Naive B cell (primary cell): ENCODE data around the gene SNX13. TPM values are rescaled to one million over a fixed set of nuclear protein-coding genes. Genes with fewer than 3 reads are reported as not detected.

Experiments
- ATAC-seq, 2 donors: fragments of 150-1000 bp; cut with Tn5 transposase; 2 replicates each; pipeline ENCODE4 v1.10.0; 2021; ENCODE audit warnings: low read depth in 2 of 2, mild to moderate bottlenecking in 2 of 2, moderate library complexity in 2 of 2
- DNase-seq: peaks from one replicate; pipeline ENCODE4 v3.0.0; 2022
- H3K27ac Mint-ChIP-seq, 6 donors: one replicate each; pipeline ENCODE4 v1.8.0; 2020 to 2022; ENCODE audit warnings: mild to moderate bottlenecking in 6 of 6, mixed read lengths in 6 of 6, moderate library complexity in 5 of 6, inconsistent platforms in 2 of 6
- H3K27me3 Mint-ChIP-seq, 3 donors: one replicate each; pipeline ENCODE4 v1.8.0; 2021 to 2022; ENCODE audit warnings: mixed read lengths in 3 of 3, mild to moderate bottlenecking in 1 of 3
- H3K36me3 Mint-ChIP-seq, 2 donors: one replicate each; pipeline ENCODE4 v1.8.0; 2020 to 2022; ENCODE audit warnings: mixed read lengths in 2 of 2, inconsistent platforms in 1 of 2, mild to moderate bottlenecking in 1 of 2
- H3K4me1 Mint-ChIP-seq, 3 donors: one replicate each; pipeline ENCODE4 v1.8.0; 2020 to 2022; ENCODE audit warnings: mixed read lengths in 3 of 3, inconsistent platforms in 1 of 3, mild to moderate bottlenecking in 1 of 3, moderate library complexity in 1 of 3
- H3K4me3 Mint-ChIP-seq, 8 donors: one replicate each; pipeline ENCODE4 v1.8.0; 2020 to 2022; ENCODE audit warnings: mild to moderate bottlenecking in 8 of 8, mixed read lengths in 8 of 8, moderate library complexity in 8 of 8, inconsistent platforms in 2 of 8
- H3K9me3 Mint-ChIP-seq, 7 donors: one replicate each; pipeline ENCODE4 v1.8.0; 2020 to 2022; ENCODE audit warnings: mixed read lengths in 7 of 7, mild to moderate bottlenecking in 5 of 7, inconsistent platforms in 2 of 7, moderate library complexity in 1 of 7
- polyA plus RNA-seq, 6 donors: library from polyadenylated mRNA; unstranded; fragments of 300-500 nt; fragmentation: Illumina TruSeq; gene quantifications; one replicate each; pipeline ENCODE4 v1.2.3, GENCODE V29; 2021; ENCODE audit warnings: low read depth in 6 of 6

Gene SNX13
- polyA plus RNA-seq, 6 donors from 2014 or later = 18.4 to 23.7 (median 20.5) TPM

GRCh38 chr7:17848516-17848915 is 91.8 kb downstream of the SNX13 start:
- Mint-ChIP-seq H3K27ac (peak overlapping the region in 3 of 6 donors; percentile 0 to 27 (median 1)), H3K4me3 (peak overlapping the region in 1 of 8 donors; percentile 37), H3K27me3 (no peaks in the 10 kb centered on the region), H3K4me1 (peaks cover 12 to 24% (median 18%) of the 10 kb centered on the region in 3 donors), H3K9me3 (peaks cover 0 to 2% (median 0%) of the 10 kb centered on the region in 7 donors), H3K36me3 (peaks cover 53 to 69% of the 10 kb centered on the region in 2 donors)
- no peak for DNase-seq
- no peak for ATAC-seq

GRCh38 chr7:17846935-17847334 is 93.4 kb downstream of the SNX13 start:
- no peak overlapping the region for H3K4me3 Mint-ChIP-seq
- peak; percentile 34 to 52 for ATAC-seq
- H3K4me1 Mint-ChIP-seq = peaks cover 12 to 27% (median 24%) of the 10 kb centered on the region in 3 donors
- H3K27me3 Mint-ChIP-seq = no peaks in the 10 kb centered on the region
- H3K9me3 Mint-ChIP-seq = peaks cover 0 to 4% (median 0%) of the 10 kb centered on the region in 7 donors
- peak overlapping the region in 5 of 6 donors; percentile 21 to 80 (median 44) for H3K27ac Mint-ChIP-seq
- no peak for DNase-seq
- H3K36me3 Mint-ChIP-seq = peaks cover 54 to 68% of the 10 kb centered on the region in 2 donors

GRCh38 chr7:17845197-17845547 is 95.1 kb downstream of the SNX13 start:
- no peak for DNase-seq
- no peaks in the 10 kb centered on the region for H3K27me3 Mint-ChIP-seq
- ATAC-seq = no peak
- peaks cover 54 to 64% of the 10 kb centered on the region in 2 donors for H3K36me3 Mint-ChIP-seq
- peaks cover 12 to 27% (median 15%) of the 10 kb centered on the region in 3 donors for H3K4me1 Mint-ChIP-seq
- H3K4me3 Mint-ChIP-seq = no peak overlapping the region
- peaks cover 0 to 9% (median 0%) of the 10 kb centered on the region in 7 donors for H3K9me3 Mint-ChIP-seq
- peak overlapping the region in 1 of 6 donors; percentile 58 for H3K27ac Mint-ChIP-seq

- peaks cover 0 to 9% (median 0%) of the 10 kb centered on the region in 7 donors for H3K9me3 Mint-ChIP-seq
- peak overlapping the region in 2 of 6 donors; percentile 44 to 58 for H3K27ac Mint-ChIP-seq
- no peak overlapping the region for H3K4me3 Mint-ChIP-seq
- no peaks in the 10 kb centered on the region for H3K27me3 Mint-ChIP-seq
- peaks cover 12 to 27% (median 15%) of the 10 kb centered on the region in 3 donors for H3K4me1 Mint-ChIP-seq
- DNase-seq (no peak), ATAC-seq (no peak)
- H3K36me3 Mint-ChIP-seq = peaks cover 56 to 65% of the 10 kb centered on the region in 2 donors
Measured at GRCh38 chr7:17844514-17845196, 95.6 kb downstream of the SNX13 start.

- peaks cover 57 to 62% of the 10 kb centered on the region in 2 donors for H3K36me3 Mint-ChIP-seq
Measured at GRCh38 chr7:17844022-17844421, 96.3 kb downstream of the SNX13 start.

GRCh38 chr7:17843041-17843440 is 97.3 kb downstream of the SNX13 start:
- peaks cover 52% of the 10 kb centered on the region in 2 donors for H3K36me3 Mint-ChIP-seq
- H3K4me1 Mint-ChIP-seq = peaks cover 11 to 24% (median 12%) of the 10 kb centered on the region in 3 donors
- H3K4me3 Mint-ChIP-seq = peak overlapping the region in 1 of 8 donors; percentile 1
- H3K27me3 Mint-ChIP-seq = no peaks in the 10 kb centered on the region
- ATAC-seq (no peak), DNase-seq (no peak)
- peaks cover 0 to 8% (median 0%) of the 10 kb centered on the region in 7 donors for H3K9me3 Mint-ChIP-seq
- peak overlapping the region in 1 of 6 donors; percentile 7 for H3K27ac Mint-ChIP-seq

More at GRCh38 chr7:17844022-17844421, 96.3 kb downstream of the SNX13 start:
- H3K4me1 Mint-ChIP-seq = peaks cover 12 to 27% (median 15%) of the 10 kb centered on the region in 3 donors
- no peaks in the 10 kb centered on the region for H3K27me3 Mint-ChIP-seq
- H3K9me3 Mint-ChIP-seq = peaks cover 0 to 9% (median 0%) of the 10 kb centered on the region in 7 donors
- peak overlapping the region in 2 of 6 donors; percentile 5 to 51 for H3K27ac Mint-ChIP-seq
- no peak for ATAC-seq
- no peak overlapping the region for H3K4me3 Mint-ChIP-seq
- no peak for DNase-seq

GRCh38 chr7:17832820-17833355 is 107.4 kb downstream of the SNX13 start:
- Mint-ChIP-seq H3K36me3 (peaks cover 6 to 14% of the 10 kb centered on the region in 2 donors), H3K27ac (no peak overlapping the region), H3K9me3 (no peaks in the 10 kb centered on the region), H3K4me1 (no peaks in the 10 kb centered on the region), H3K27me3 (no peaks in the 10 kb centered on the region), H3K4me3 (no peak overlapping the region)
- DNase-seq (no peak), ATAC-seq (no peak)

- no peaks in the 10 kb centered on the region for H3K4me1 Mint-ChIP-seq
- H3K27ac Mint-ChIP-seq = no peak overlapping the region
- no peak for ATAC-seq
- no peaks in the 10 kb centered on the region for H3K27me3 Mint-ChIP-seq
- H3K9me3 Mint-ChIP-seq = no peaks in the 10 kb centered on the region
- peaks cover 6 to 14% of the 10 kb centered on the region in 2 donors for H3K36me3 Mint-ChIP-seq
- DNase-seq = no peak
- H3K4me3 Mint-ChIP-seq = no peak overlapping the region
Measured at GRCh38 chr7:17832242-17832641, 108.1 kb downstream of the SNX13 start.

- Mint-ChIP-seq H3K27me3 (no peaks in the 10 kb centered on the region), H3K9me3 (no peaks in the 10 kb centered on the region), H3K4me1 (no peaks in the 10 kb centered on the region), H3K27ac (no peak overlapping the region), H3K36me3 (peaks cover 6 to 14% of the 10 kb centered on the region in 2 donors), H3K4me3 (no peak overlapping the region)
- DNase-seq (no peak), ATAC-seq (no peak)
Measured at GRCh38 chr7:17830206-17830605, 110.1 kb downstream of the SNX13 start.

GRCh38 chr7:17829001-17829400 is 111.3 kb downstream of the SNX13 start:
- Mint-ChIP-seq H3K4me3 (no peak overlapping the region), H3K36me3 (peaks cover 6 to 10% of the 10 kb centered on the region in 2 donors), H3K27me3 (no peaks in the 10 kb centered on the region)

GRCh38 chr7:17822547-17823173 is 117.6 kb downstream of the SNX13 start:
- Mint-ChIP-seq H3K27me3 (no peaks in the 10 kb centered on the region), H3K4me1 (no peaks in the 10 kb centered on the region), H3K4me3 (no peak overlapping the region), H3K9me3 (no peaks in the 10 kb centered on the region), H3K27ac (no peak overlapping the region), H3K36me3 (peaks cover 12 to 21% of the 10 kb centered on the region in 2 donors)
- ATAC-seq (no peak), DNase-seq (no peak)

More at GRCh38 chr7:17829001-17829400, 111.3 kb downstream of the SNX13 start:
- no peak overlapping the region for H3K27ac Mint-ChIP-seq
- H3K9me3 Mint-ChIP-seq = no peaks in the 10 kb centered on the region
- no peak for DNase-seq
- H3K4me1 Mint-ChIP-seq = no peaks in the 10 kb centered on the region
- ATAC-seq = no peak

GRCh38 chr7:17816903-17817302 is 123.4 kb downstream of the SNX13 start:
- peaks cover 16 to 29% of the 10 kb centered on the region in 2 donors for H3K36me3 Mint-ChIP-seq
- peaks cover 0 to 10% (median 8%) of the 10 kb centered on the region in 7 donors for H3K9me3 Mint-ChIP-seq
- no peak for DNase-seq
- no peaks in the 10 kb centered on the region for H3K27me3 Mint-ChIP-seq
- no peaks in the 10 kb centered on the region for H3K4me1 Mint-ChIP-seq
- H3K27ac Mint-ChIP-seq = no peak overlapping the region
- no peak overlapping the region for H3K4me3 Mint-ChIP-seq
- no peak for ATAC-seq

GRCh38 chr7:17815318-17815717 is 125.0 kb downstream of the SNX13 start:
- Mint-ChIP-seq H3K4me3 (no peak overlapping the region), H3K27ac (peak overlapping the region in 1 of 6 donors; percentile 20), H3K27me3 (no peaks in the 10 kb centered on the region), H3K4me1 (no peaks in the 10 kb centered on the region), H3K36me3 (peaks cover 29 to 37% of the 10 kb centered on the region in 2 donors), H3K9me3 (peaks cover 0 to 17% (median 10%) of the 10 kb centered on the region in 7 donors)
- ATAC-seq (no peak), DNase-seq (no peak)
